ENCODE measurements around the gene LIMA1. TPM values are rescaled to one million over a fixed set of nuclear protein-coding genes. Genes with fewer than 3 reads are reported as not detected.

Gene LIMA1
- total RNA-seq, 2 experiments from 2014 or later: 4.6 to 5.1 TPM

- no peak overlapping the region for H3K4me3 Mint-ChIP-seq
- no peaks in the 10 kb centered on the region for H3K9me3 ChIP-seq (ENCODE audit: control insufficient read depth in 1 of 2, insufficient read depth in 1 of 2, low read length in 2 of 2)
- H3K27me3 Mint-ChIP-seq: no peaks in the 10 kb centered on the region
- DNase-seq (no peak), ATAC-seq (ENCODE audit: poor library complexity) (no peak)
- H3K27ac Mint-ChIP-seq: no peak overlapping the region
- TF ChIP-seq CTCF (IDR thresholded peaks at IDR 0.05): no peak
- no peak overlapping the region for H3K27ac ChIP-seq (ENCODE audit: low read depth in 1 of 2, low read length in 2 of 2)
- H3K36me3 ChIP-seq (ENCODE audit: insufficient read depth, low read length): no peaks in the 10 kb centered on the region
- H3K4me1 Mint-ChIP-seq (ENCODE audit: low read depth): no peaks in the 10 kb centered on the region
- no peaks in the 10 kb centered on the region for H3K9me3 Mint-ChIP-seq
- H3K27me3 ChIP-seq (ENCODE audit: control insufficient read depth in 1 of 2, insufficient read depth in 2 of 2, low read length in 2 of 2): no peaks in the 10 kb centered on the region
- intact Hi-C loops (cut with DNase I, micrococcal nuclease): loop anchor here (5.0 to 10.0 kb wide), 4 partner anchors 125 to 235 kb away; no protein-coding TSS in a partner anchor
- no peaks in the 10 kb centered on the region for H3K36me3 Mint-ChIP-seq (ENCODE audit: low read depth)
- POLR2A ChIA-PET: no interaction called here
- H3K4me1 ChIP-seq (ENCODE audit: insufficient read depth, low read length): no peaks in the 10 kb centered on the region
- CTCF ChIA-PET: no interaction called here
- no peak overlapping the region for H3K4me3 ChIP-seq (ENCODE audit: low read length)
These were observed 26.6 kb upstream of the LIMA1 start for GRCh38 chr12:50309950-50310349.

- TF ChIP-seq CTCF (IDR thresholded peaks at IDR 0.05): no peak
- Mint-ChIP-seq H3K27me3 (no peaks in the 10 kb centered on the region), H3K4me3 (no peak overlapping the region), H3K36me3 (ENCODE audit: low read depth) (peaks cover 4% of the 10 kb centered on the region), H3K4me1 (ENCODE audit: low read depth) (peaks cover 5% of the 10 kb centered on the region), H3K9me3 (no peaks in the 10 kb centered on the region), H3K27ac (no peak overlapping the region)
- DNase-seq (no peak), ATAC-seq (ENCODE audit: poor library complexity) (no peak)
- Histone ChIP-seq H3K9me3 (ENCODE audit: control insufficient read depth in 1 of 2, insufficient read depth in 1 of 2, low read length in 2 of 2) (no peaks in the 10 kb centered on the region), H3K27ac (ENCODE audit: low read depth in 1 of 2, low read length in 2 of 2) (no peak overlapping the region), H3K4me1 (ENCODE audit: insufficient read depth, low read length) (no peaks in the 10 kb centered on the region), H3K36me3 (ENCODE audit: insufficient read depth, low read length) (no peaks in the 10 kb centered on the region), H3K27me3 (ENCODE audit: control insufficient read depth in 1 of 2, insufficient read depth in 2 of 2, low read length in 2 of 2) (no peaks in the 10 kb centered on the region), H3K4me3 (ENCODE audit: low read length) (no peak overlapping the region)
- intact Hi-C loops (cut with DNase I, micrococcal nuclease): no loop called here
- POLR2A ChIA-PET: no interaction called here
- CTCF ChIA-PET: no interaction called here
These were observed 19.4 kb upstream of the LIMA1 start for GRCh38 chr12:50302686-50303085.

- peaks cover 9% of the 10 kb centered on the region for H3K36me3 Mint-ChIP-seq (ENCODE audit: low read depth)
- Histone ChIP-seq H3K9me3 (ENCODE audit: control insufficient read depth in 1 of 2, insufficient read depth in 1 of 2, low read length in 2 of 2) (no peaks in the 10 kb centered on the region), H3K36me3 (ENCODE audit: insufficient read depth, low read length) (no peaks in the 10 kb centered on the region), H3K4me1 (ENCODE audit: insufficient read depth, low read length) (no peaks in the 10 kb centered on the region), H3K4me3 (ENCODE audit: low read length) (no peak overlapping the region), H3K27me3 (ENCODE audit: control insufficient read depth in 1 of 2, insufficient read depth in 2 of 2, low read length in 2 of 2) (no peaks in the 10 kb centered on the region), H3K27ac (ENCODE audit: low read depth in 1 of 2, low read length in 2 of 2) (no peak overlapping the region)
- DNase-seq (no peak), ATAC-seq (ENCODE audit: poor library complexity) (no peak)
- no peak for TF ChIP-seq CTCF (IDR thresholded peaks at IDR 0.05)
- H3K4me1 Mint-ChIP-seq (ENCODE audit: low read depth): peaks cover 5% of the 10 kb centered on the region
- H3K27me3 Mint-ChIP-seq: no peaks in the 10 kb centered on the region
- ChIA-PET CTCF (interaction anchor here (1.4 kb wide), 1 partner anchor 8 kb away, joined by 3 read pairs; no protein-coding TSS in a partner anchor), POLR2A (no interaction called here)
- no peak overlapping the region for H3K4me3 Mint-ChIP-seq
- H3K9me3 Mint-ChIP-seq: no peaks in the 10 kb centered on the region
- intact Hi-C loops (cut with DNase I, micrococcal nuclease): no loop called here
- no peak overlapping the region for H3K27ac Mint-ChIP-seq
These were observed 14.7 kb upstream of the LIMA1 start for GRCh38 chr12:50297996-50298395.
